Astrocyte of the spinal cord (primary cell): Measurements from ENCODE around the gene RAVER1.

Experiments used
- DNase-seq: peaks from one replicate; pipeline ENCODE4 v3.0.0; 2011; ENCODE audit warnings: low read depth, low spot score
- H3K4me3 ChIP-seq: 2 replicates; pipeline ENCODE4 v1.5.1; 2011; ENCODE audit warnings: low read depth, mild to moderate bottlenecking, low read length, moderate library complexity
- CTCF ChIP-seq: IDR thresholded peaks from 2 replicates; pipeline ENCODE4 v1.5.1; 2012; ENCODE audit warnings: low read depth, mild to moderate bottlenecking, low read length, inconsistent platforms
- in situ Hi-C: cut with HindIII; loops from 2 replicates; pipeline ENCODE4 v1.10.0; 2017; ENCODE audit warnings: low sequenced_read_pairs

RAVER1 gene

DNA sequence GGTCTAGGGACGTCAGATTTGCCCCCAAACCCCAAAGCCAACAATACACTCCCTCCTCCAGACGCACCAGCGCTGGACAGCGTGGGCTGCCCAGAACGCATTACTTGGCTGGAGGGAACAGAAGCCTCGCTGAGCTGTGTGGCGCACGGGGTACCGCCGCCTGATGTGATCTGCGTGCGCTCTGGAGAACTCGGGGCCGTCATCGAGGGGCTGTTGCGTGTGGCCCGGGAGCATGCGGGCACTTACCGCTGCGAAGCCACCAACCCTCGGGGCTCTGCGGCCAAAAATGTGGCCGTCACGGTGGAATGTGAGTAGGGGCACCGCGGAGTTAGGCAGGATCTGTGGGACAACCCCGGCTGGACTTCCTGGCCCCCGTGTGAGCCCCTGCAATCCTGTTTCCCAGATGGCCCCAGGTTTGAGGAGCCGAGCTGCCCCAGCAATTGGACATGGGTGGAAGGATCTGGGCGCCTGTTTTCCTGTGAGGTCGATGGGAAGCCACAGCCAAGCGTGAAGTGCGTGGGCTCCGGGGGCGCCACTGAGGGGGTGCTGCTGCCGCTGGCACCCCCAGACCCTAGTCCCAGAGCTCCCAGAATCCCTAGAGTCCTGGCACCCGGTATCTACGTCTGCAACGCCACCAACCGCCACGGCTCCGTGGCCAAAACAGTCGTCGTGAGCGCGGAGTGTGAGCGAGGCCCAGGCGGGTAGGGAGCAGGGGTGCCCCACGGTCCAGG, 39.5 kb downstream of the RAVER1 start:
- DNase-seq = no peak
- in situ Hi-C loops = no loop called here
- no peak for TF ChIP-seq CTCF
- H3K4me3 ChIP-seq = no peak overlapping the region

- in situ Hi-C loops = no loop called here
- no peak for DNase-seq
- no peak for TF ChIP-seq CTCF
- no peak overlapping the region for H3K4me3 ChIP-seq
Observed at GRCh38 chr19:10292789-10293636, 40.3 kb downstream of the RAVER1 start.

- no peak overlapping the region for H3K4me3 ChIP-seq
- in situ Hi-C loops = no loop called here
- peak; percentile 24 for DNase-seq
- TF ChIP-seq CTCF = no peak
Observed at GRCh38 chr19:10292206-10292788, 41.0 kb downstream of the RAVER1 start.

DNA sequence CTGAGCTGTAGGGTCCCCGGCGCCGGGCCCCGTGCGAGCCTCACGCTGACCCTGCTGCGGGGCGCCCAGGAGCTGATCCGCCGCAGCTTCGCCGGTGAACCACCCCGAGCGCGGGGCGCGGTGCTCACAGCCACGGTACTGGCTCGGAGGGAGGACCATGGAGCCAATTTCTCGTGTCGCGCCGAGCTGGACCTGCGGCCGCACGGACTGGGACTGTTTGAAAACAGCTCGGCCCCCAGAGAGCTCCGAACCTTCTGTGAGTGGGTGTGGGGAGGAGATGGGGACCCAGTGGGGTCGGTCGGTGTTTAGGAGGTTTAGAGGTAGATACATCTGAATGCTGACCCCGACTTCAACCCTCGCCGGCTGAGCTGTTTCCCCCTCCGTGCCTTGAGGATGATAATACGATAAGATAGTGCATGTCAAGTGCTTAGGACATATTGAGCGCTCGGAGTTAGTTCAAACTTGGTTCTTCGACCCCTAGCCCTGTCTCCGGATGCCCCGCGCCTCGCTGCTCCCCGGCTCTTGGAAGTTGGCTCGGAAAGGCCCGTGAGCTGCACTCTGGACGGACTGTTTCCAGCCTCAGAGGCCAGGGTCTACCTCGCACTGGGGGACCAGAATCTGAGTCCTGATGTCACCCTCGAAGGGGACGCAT, 41.6 kb downstream of the RAVER1 start:
- no peak overlapping the region for H3K4me3 ChIP-seq
- no peak for DNase-seq
- TF ChIP-seq CTCF = no peak
- in situ Hi-C loops = no loop called here

DNA sequence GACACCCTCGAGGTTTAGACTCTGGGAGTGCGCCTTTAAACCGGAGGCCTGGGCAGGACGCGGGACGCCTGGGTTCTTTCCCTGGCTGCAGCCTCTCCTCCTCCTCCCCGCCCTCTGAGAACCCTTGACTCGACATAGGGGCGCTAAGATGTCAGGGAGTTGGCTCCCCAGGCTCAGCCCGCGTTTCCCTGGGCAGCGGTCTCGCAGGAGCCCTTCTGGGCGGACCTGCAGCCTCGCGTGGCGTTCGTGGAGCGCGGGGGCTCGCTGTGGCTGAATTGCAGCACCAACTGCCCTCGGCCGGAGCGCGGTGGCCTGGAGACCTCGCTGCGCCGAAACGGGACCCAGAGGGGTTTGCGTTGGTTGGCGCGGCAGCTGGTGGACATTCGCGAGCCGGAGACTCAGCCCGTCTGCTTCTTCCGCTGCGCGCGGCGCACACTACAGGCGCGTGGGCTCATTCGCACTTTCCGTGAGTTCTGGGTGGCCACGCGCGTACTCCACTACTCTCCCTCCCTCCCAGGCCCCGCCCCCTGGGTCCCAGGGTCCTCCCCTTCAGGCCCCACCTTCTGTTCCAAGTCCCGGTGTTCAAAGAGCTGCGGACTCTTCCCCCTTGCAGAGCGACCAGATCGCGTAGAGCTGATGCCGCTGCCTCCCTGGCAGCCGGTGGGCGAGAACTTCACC, 42.3 kb downstream of the RAVER1 start:
- TF ChIP-seq CTCF = no peak
- DNase-seq = no peak

More for the DNA sequence above, 42.3 kb downstream of the RAVER1 start:
- H3K4me3 ChIP-seq = no peak overlapping the region
- in situ Hi-C loops = no loop called here
